Measurements from ENCODE around the gene UCN.
"Not testable (repeated sequence)": the region's sequence is repeated elsewhere in the genome, so short reads cannot be mapped to it uniquely, and the experiment has no call there.

Gene UCN

GRCh38 chr2:27320958-27321543, 12.8 kb upstream of the UCN start (continued):
- TF ChIP-seq ZNF571 (tag by site-specific recombination; IDR thresholded peaks at IDR 0.05) (no peak), ZNF639 (tag by site-specific recombination; IDR thresholded peaks at IDR 0.05) (peak; percentile 71; the same call in 1 of the 2 replicates), HIC1 (tag by site-specific recombination; IDR thresholded peaks at IDR 0.05) (peak; percentile 70; the same call in 1 of the 2 replicates), ZNF112 (tag by site-specific recombination; IDR thresholded peaks at IDR 0.05) (no peak), GLIS2 (tag by site-specific recombination; IDR thresholded peaks at IDR 0.05) (0 out of 2 replicates have a peak, but pooled peaks have one; percentile 42), ZNF558 (tag by site-specific recombination; IDR thresholded peaks at IDR 0.05) (0 out of 2 replicates have a peak, but pooled peaks have one; percentile 15), ZBTB21 (tag by site-specific recombination; IDR thresholded peaks at IDR 0.05) (0 out of 2 replicates have a peak, but pooled peaks have one; percentile 31), PRDM10 (tag by site-specific recombination; IDR thresholded peaks at IDR 0.05) (peak; percentile 73)

GRCh38 chr2:27319839-27320238, 11.6 kb upstream of the UCN start:
- POLR2A ChIA-PET, result interaction anchor here (0.6 to 1.4 kb wide), 5 partner anchors 22 to 68 kb away, joined by 3 to 6 read pairs (median 4); partner anchors contain the start of gene GTF3C2
- H3K9me3 ChIP-seq (ENCODE audit: control insufficient read depth, insufficient read depth, low read depth, low read length); H3K4me3 ChIP-seq (ENCODE audit: low read depth, low read length); H3K27ac ChIP-seq (ENCODE audit: extremely low read depth, low read depth, low read length): not testable (repeated sequence)
- peaks cover 0 to 16% of the 10 kb centered on the region in 2 experiments; a peak in 1 of 3 replicates for H3K36me3 ChIP-seq (ENCODE audit: control insufficient read depth in 2 of 2, insufficient read depth in 1 of 2, low read length in 2 of 2)
- H3K4me1 ChIP-seq (ENCODE audit: control insufficient read depth, insufficient read depth, low read length), result peaks cover 14% of the 10 kb centered on the region
- CTCF ChIA-PET, result interaction anchor here (0.6 to 6.5 kb wide), 4 partner anchors 16 to 233 kb away, joined by 4 to 50 read pairs (median 4); no protein-coding TSS in a partner anchor

GRCh38 chr2:27316655-27317412, 8.6 kb upstream of the UCN start:
- H3K9me3 ChIP-seq (ENCODE audit: control insufficient read depth, insufficient read depth, low read depth, low read length), result no peaks in the 10 kb centered on the region
- H3K4me3 ChIP-seq (ENCODE audit: low read depth, low read length), result no peak overlapping the region
- no peak overlapping the region for H3K27ac ChIP-seq (ENCODE audit: extremely low read depth, low read depth, low read length)
- peaks cover 14% of the 10 kb centered on the region for H3K4me1 ChIP-seq (ENCODE audit: control insufficient read depth, insufficient read depth, low read length)
- CTCF ChIA-PET, result interaction anchor here (6.5 kb wide), 1 partner anchor 13 kb away, joined by 50 read pairs; no protein-coding TSS in a partner anchor
- peak; percentile 42; the same call in 1 of the 2 replicates for TF ChIP-seq ZNF341 (tag by site-specific recombination; IDR thresholded peaks at IDR 0.05; ENCODE audit: low read depth)
- peak; percentile 26; the same call in 1 of the 2 replicates for TF ChIP-seq ZNF544 (tag by site-specific recombination; IDR thresholded peaks at IDR 0.05)
- TF ChIP-seq ZNF664 (tag by site-specific recombination; IDR thresholded peaks at IDR 0.05), result no peak
- no peak for TF ChIP-seq ZNF280D (tag by site-specific recombination; IDR thresholded peaks at IDR 0.05)
- 0 out of 2 replicates have a peak, but pooled peaks have one; percentile 2 for TF ChIP-seq ZBTB20 (tag by site-specific recombination; IDR thresholded peaks at IDR 0.05)
- H3K36me3 ChIP-seq (ENCODE audit: control insufficient read depth in 2 of 2, insufficient read depth in 1 of 2, low read length in 2 of 2), result peaks cover 0 to 21% of the 10 kb centered on the region in 2 experiments; a peak in 1 of 3 replicates
- POLR2A ChIA-PET, result interaction anchor here (0.5 kb wide), 1 partner anchor 1435 kb away, joined by 4 read pairs; the partner anchor contains the start of gene PPP1CB

Data from HEK293 (cell line).